Fibroblast of lung (primary cell): ENCODE measurements around the gene SLC5A8.

ENCODE experiments used
- CTCF ChIP-seq, 2 donors: IDR thresholded peaks in 1 of 2; conservative IDR thresholded peaks in 1 of 2; 1 replicate in 1 of 2; 2 replicates in 1 of 2; pipeline ENCODE4 v1.5.1; 2011 to 2012; ENCODE audit warnings: low read length in 2 of 2, control low read depth in 1 of 2, inconsistent platforms in 1 of 2, low read depth in 1 of 2, mild to moderate bottlenecking in 1 of 2
- EZH2 ChIP-seq: IDR thresholded peaks from 2 replicates; pipeline ENCODE4 v1.5.1; 2012; ENCODE audit warnings: low read length, control low read depth, mild to moderate bottlenecking; ENCODE audit errors: missing control alignments

GRCh38 chr12:101207086-101207780 lies 2.8 kb downstream of the SLC5A8 start:
- TF ChIP-seq CTCF (conservative IDR thresholded peaks at IDR 0.05 in 1 of 2, IDR thresholded peaks at IDR 0.05 in 1 of 2; ENCODE audit: low read depth in 1 of 2, low read length in 2 of 2) (no peak), EZH2 (no peak)
